Measurements from ENCODE around the gene LMF1. TPM values are rescaled to one million over a fixed set of nuclear protein-coding genes. Genes with fewer than 3 reads are reported as not detected.

Gene LMF1
- total and polyA plus RNA-seq, 2 of the 4 experiments (the other 2 are of a cell fraction), result 7.7 to 13.1 TPM

- Histone ChIP-seq H2AK5ac (ENCODE audit: low read depth, low read length) (no peak overlapping the region), H3K9me1 (ENCODE audit: insufficient read depth, low read length) (no peaks in the 10 kb centered on the region), H2AFZ (replicated peaks; ENCODE audit: low read length, poor library complexity) (no peak overlapping the region), H3K23ac (ENCODE audit: low read depth, low read length) (no peak overlapping the region), H3K4me3 (ENCODE audit: insufficient read depth, low read depth, low read length) (no peak overlapping the region), H4K20me1 (ENCODE audit: insufficient read depth, low read length) (no peaks in the 10 kb centered on the region), H3K18ac (ENCODE audit: low read depth, low read length) (no peak overlapping the region), H3K4me1 (ENCODE audit: control insufficient read depth, insufficient read depth, low read length) (peaks cover 3% of the 10 kb centered on the region; the same call in 1 of the 2 replicates), H2BK20ac (ENCODE audit: low read depth, low read length) (no peak overlapping the region), H3K27ac (ENCODE audit: insufficient read depth, low read length) (no peak overlapping the region), H2AK9ac (replicated peaks; ENCODE audit: low read depth, low read length, poor library complexity) (no peak overlapping the region), H3K79me1 (ENCODE audit: low read depth in 1 of 2, low read length in 2 of 2) (no peaks in the 10 kb centered on the region), H3K14ac (replicated peaks; ENCODE audit: low read depth, low read length) (no peak overlapping the region), H4K5ac (ENCODE audit: low read depth, low read length) (no peak overlapping the region), H3K4ac (ENCODE audit: low read depth, low read length) (no peak overlapping the region), H3K27me3 (ENCODE audit: control insufficient read depth, insufficient read depth, low read length) (no peaks in the 10 kb centered on the region; the same call in 1 of the 2 replicates), H3K9ac (ENCODE audit: low read depth, low read length) (no peak overlapping the region), H3K36me3 (ENCODE audit: control insufficient read depth, insufficient read depth, low read length) (peaks cover 3% of the 10 kb centered on the region), H4K91ac (ENCODE audit: insufficient read depth, low read depth, low read length) (no peak overlapping the region), H4K8ac (ENCODE audit: low read depth in 2 of 2, low read length in 2 of 2) (no peak overlapping the region), H3K4me2 (ENCODE audit: low read depth, low read length) (no peak overlapping the region), H3K9me3 (ENCODE audit: control insufficient read depth, insufficient read depth, low read length) (peaks cover 14% of the 10 kb centered on the region), H3K56ac (ENCODE audit: extremely low read depth, insufficient read depth, low read length) (no peak overlapping the region), H2BK15ac (ENCODE audit: low read depth, low read length) (no peak overlapping the region), H2BK5ac (ENCODE audit: low read depth, low read length, poor library complexity, severe bottlenecking) (no peak overlapping the region), H2BK120ac (ENCODE audit: low read depth, low read length) (no peak overlapping the region)
- dilution Hi-C loops (cut with HindIII; ENCODE audit: low sequenced_read_pairs, unreplicated experiment) (no loop called here), in situ Hi-C loops (cut with MboI; ENCODE audit: low sequenced_read_pairs) (no loop called here), intact Hi-C loops (cut with micrococcal nuclease) (no loop called here)
- ChIA-PET CTCF (no interaction called here), POLR2A (ENCODE audit: unreplicated experiment) (no interaction called here)
- TF ChIP-seq NFE2L2 (IDR thresholded peaks at IDR 0.05; ENCODE audit: low read depth, low read length) (no peak), USF2 (IDR thresholded peaks at IDR 0.05; ENCODE audit: low read depth, low read length) (no peak), CTCF (conservative IDR thresholded peaks at IDR 0.05; ENCODE audit: low read depth, low read length) (no peak), RCOR1 (IDR thresholded peaks at IDR 0.05; ENCODE audit: insufficient replicate concordance, low read length) (no peak), RFX5 (IDR thresholded peaks at IDR 0.05; ENCODE audit: low read depth, low read length) (no peak), POLR2A (IDR thresholded peaks at IDR 0.05; ENCODE audit: low read depth, low read length) (no peak), FOS (IDR thresholded peaks at IDR 0.05; ENCODE audit: low read depth, low read length) (no peak), MXI1 (IDR thresholded peaks at IDR 0.05; ENCODE audit: borderline replicate concordance, low read depth, low read length) (no peak), MAFK (IDR thresholded peaks at IDR 0.05; ENCODE audit: low read depth, low read length) (no peak)
- TF ChIP-seq, protein P1, sequence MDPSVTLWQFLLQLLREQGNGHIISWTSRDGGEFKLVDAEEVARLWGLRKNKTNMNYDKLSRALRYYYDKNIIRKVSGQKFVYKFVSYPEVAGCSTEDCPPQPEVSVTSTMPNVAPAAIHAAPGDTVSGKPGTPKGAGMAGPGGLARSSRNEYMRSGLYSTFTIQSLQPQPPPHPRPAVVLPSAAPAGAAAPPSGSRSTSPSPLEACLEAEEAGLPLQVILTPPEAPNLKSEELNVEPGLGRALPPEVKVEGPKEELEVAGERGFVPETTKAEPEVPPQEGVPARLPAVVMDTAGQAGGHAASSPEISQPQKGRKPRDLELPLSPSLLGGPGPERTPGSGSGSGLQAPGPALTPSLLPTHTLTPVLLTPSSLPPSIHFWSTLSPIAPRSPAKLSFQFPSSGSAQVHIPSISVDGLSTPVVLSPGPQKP (IDR thresholded peaks at IDR 0.05; ENCODE audit: borderline replicate concordance, low read depth, low read length), result no peak
- BruUV-seq (replicated peaks), result no TSS peak
- no CpG with 5 or more reads among the region's 2 CpGs for WGBS, 2 experiments (ENCODE audit: extremely low coverage in 2 of 2, insufficient read length in 1 of 2)
- no peak for DNase-seq
- no peak for ATAC-seq (ENCODE audit: low read depth)
These were observed 87.0 kb downstream of the LMF1 start for GRCh38 chr16:883781-884180.
